ENCODE measurements around the gene MICAL2.

- TF ChIP-seq REST (IDR thresholded peaks at IDR 0.05; ENCODE audit: insufficient read depth in 1 of 2, low read depth in 2 of 2, low read length in 2 of 2) (no peak), POLR2AphosphoS5 (IDR thresholded peaks at IDR 0.05; ENCODE audit: low read depth, low read length) (no peak), FOXP2 (optimal IDR thresholded peaks at IDR 0.05; ENCODE audit: borderline replicate concordance, extremely low read depth, extremely low read length, insufficient read depth) (no peak), SIN3A (IDR thresholded peaks at IDR 0.05; ENCODE audit: borderline replicate concordance, insufficient read depth, low read length) (no peak), TAF1 (IDR thresholded peaks at IDR 0.05; ENCODE audit: borderline replicate concordance, insufficient read depth, low read length) (no peak)
These were observed 57.7 kb downstream of the MICAL2 start for GRCh38 chr11:12168114-12168513.

Measured in PFSK-1 (cell line).